Limb (tissue), 2 donors: ENCODE data around the gene L3HYPDH.
A peak's percentile ranks its signal among the peaks of the same experiment; 100 is the strongest.

Experiments used
- DNase-seq, 2 donors: peaks; one replicate each; pipeline ENCODE4 v3.0.0-alpha.2; 2016; ENCODE audit errors: extremely low spot score in 2 of 2

The L3HYPDH gene

DNA sequence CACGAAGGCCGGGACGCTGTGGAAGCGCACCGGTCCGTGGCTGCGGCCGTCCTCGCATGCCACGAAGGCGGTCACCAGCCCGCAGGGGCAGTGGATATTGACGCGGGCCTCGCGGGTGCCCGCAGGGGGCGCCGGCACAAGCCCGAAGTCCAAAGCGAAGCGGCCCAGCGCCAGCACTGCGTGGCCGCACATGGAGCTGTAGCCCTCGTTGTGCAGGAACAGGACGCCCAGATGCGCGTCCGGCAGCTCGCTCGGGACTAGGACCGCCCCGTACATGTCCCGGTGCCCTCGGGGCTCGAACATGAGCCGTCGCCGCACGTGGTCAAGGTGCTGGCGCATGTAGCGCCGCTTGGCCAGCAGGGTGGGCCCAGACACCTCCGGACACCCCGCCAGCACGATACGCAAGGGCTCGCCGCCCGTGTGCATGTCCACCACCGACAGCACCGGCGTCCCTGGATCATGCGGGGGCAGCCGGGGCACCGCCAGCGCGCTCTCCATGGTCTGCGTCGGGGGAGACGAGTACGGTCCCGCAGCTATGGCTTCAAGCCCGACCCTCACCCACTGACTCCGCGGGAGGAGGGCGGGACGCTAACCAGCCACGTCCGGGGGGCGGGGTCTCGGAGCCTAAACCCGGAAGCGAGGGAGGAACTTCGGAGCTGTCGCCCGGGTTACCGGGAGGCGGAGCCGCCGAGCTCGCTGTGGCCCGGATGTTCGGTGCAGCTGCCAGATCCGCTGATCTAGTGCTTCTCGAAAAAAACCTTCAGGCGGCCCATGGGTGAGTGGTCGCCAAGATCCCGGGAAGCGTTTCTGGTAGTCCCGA, at the start of gene L3HYPDH, which contains the start of gene JKAMP:
Gene L3HYPDH (minus strand): TSS at position 590 of the 820 bp plus-strand sequence. CDS start 92 bp downstream, at position 498.
Gene JKAMP (plus strand): TSS at position 699 of the 820 bp plus-strand sequence. CDS start 73 bp downstream, at position 772.
- DNase-seq = peak; percentile 96 to 99

- DNase-seq = no peak
Observed at GRCh38 chr14:59532419-59532818, 48.2 kb upstream of the L3HYPDH start.

DNA sequence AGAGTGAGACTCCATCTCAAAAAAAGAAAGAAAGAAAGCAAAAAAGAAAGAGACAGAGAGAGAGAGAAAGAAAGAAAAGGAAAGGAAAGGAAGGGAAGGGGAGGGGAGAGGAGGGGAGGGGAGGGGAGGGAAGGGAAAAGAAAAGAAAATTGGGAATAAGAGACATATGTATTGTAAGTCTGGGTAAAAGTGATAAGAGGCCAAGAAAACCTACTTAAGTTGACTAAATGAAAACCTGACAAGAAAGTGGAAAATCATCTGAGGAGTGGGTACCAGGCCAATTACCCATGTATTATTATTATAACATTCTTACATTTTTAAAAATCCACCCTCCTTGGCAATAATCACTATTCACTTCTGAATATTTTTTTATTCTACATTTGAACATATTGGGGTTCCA, 46.1 kb upstream of the L3HYPDH start:
- DNase-seq = no peak

GRCh38 chr14:59529189-59529588, 45.0 kb upstream of the L3HYPDH start:
- no peak for DNase-seq

DNA sequence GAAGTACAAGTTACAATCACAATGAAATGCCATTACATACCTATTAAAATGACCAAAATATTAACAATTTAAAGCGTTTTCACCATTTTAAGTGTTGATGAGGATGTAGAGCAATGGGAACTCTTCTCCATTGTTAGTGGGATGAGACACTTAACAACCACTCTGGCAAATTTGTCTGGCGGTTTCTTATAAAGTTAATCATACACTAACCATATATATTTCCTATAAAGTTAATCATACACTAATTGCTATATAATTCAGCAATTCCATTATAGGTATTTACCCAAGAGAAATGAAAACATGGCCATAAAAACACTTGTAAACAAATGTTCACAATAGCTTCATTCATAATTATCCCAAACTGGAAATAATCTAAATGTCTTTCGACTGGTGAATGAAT, 36.0 kb upstream of the L3HYPDH start:
- no peak for DNase-seq

- DNase-seq = peak in 1 of 2 donors; percentile 57
Observed at GRCh38 chr14:59511916-59512575, 27.8 kb upstream of the L3HYPDH start.

GRCh38 chr14:59510966-59511365, 26.8 kb upstream of the L3HYPDH start:
- DNase-seq = no peak

DNA sequence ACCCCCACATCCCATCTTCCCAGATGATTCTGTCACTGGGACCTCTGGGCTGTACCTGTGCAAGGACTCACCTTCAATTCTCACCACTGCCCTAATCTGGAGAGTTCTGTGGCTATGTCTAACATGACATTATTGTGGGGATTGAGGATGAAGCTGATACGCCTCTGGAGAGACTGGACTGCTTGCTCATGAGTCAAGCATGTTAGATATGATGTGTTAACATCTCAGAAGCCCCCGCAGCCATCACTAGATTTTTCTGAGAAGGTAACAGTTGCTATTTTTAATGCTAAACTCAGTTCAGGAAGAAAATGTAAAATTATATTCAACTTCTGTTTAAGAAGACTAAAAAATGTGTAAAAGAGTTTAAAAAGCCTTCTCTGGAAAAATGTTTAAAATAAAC, 25.8 kb upstream of the L3HYPDH start:
- no peak for DNase-seq

- no peak for DNase-seq
Observed at GRCh38 chr14:59509101-59509500, 24.9 kb upstream of the L3HYPDH start.

GRCh38 chr14:59507752-59508103, 23.5 kb upstream of the L3HYPDH start:
- no peak for DNase-seq

- DNase-seq = peak in 1 of 2 donors; percentile 67
Observed at GRCh38 chr14:59507063-59507751, 23.0 kb upstream of the L3HYPDH start.

- DNase-seq = no peak
Observed at GRCh38 chr14:59503256-59503655, 19.0 kb upstream of the L3HYPDH start.

DNA sequence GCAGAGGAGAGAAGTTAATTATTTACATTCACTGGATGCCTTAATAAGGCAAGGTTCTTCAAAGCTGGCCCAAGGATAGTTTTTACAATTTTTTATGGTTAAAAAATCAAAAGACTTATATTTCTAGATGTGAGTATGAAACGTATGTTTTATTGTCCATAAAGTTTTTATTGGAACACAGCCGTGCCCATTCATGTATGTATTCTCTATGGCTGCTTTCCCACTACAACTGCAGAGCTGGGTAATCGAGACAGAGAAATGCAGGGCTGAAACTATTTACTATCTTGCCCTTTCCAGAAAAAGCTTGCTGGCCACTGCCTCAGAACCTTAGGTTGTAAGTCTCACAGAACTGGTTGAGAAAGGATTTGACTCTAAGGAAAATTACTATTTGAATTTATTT, 16.5 kb upstream of the L3HYPDH start:
- no peak for DNase-seq

GRCh38 chr14:59492384-59492783, 8.2 kb upstream of the L3HYPDH start:
- DNase-seq = no peak

DNA sequence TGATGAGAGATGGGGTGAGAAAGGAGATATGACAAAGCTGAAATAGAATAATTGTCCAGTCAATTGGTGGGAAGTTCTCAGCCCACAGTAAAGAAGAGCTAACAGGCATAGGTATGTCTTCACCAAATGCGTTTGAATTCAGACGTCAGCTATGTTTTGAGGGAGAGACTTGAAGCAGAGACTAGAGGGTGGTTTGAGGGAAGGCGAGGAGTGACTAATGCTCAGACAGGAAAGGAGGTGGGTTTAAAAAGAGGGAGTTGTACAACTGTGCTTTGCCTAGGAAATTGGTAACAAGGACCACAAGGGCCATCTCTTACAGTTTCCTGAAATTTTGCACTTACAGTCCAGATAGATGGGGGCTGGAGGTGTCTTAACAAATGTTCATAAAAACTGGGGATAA, 6.5 kb upstream of the L3HYPDH start:
- no peak for DNase-seq

DNA sequence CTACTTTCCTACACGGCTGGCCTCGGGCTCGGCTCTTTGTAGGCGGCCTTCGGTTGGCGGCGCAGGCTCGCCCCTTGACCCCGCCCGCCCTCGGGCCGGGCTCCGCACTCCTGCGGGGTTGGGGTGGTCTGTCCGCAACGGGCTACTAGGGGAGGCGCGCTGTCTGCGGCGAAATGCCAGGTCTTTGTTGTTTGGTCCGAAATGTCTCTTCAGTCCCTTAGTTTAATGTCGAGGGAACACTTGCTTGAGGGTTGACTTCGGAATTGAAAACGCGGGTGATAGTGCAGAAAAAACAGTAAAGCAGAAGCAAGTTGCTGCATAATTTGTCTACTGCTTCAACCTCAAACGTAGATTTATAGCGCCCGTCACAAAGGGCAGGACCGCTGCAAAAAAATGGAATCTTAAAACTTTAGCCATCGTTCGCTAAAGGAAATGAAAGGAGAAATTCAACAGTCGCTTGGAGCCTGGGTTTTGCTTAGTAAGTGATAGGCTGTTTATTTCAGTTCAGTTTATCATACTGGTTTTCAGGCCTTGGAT, 499 bp upstream of the L3HYPDH start:
- no peak for DNase-seq

DNA sequence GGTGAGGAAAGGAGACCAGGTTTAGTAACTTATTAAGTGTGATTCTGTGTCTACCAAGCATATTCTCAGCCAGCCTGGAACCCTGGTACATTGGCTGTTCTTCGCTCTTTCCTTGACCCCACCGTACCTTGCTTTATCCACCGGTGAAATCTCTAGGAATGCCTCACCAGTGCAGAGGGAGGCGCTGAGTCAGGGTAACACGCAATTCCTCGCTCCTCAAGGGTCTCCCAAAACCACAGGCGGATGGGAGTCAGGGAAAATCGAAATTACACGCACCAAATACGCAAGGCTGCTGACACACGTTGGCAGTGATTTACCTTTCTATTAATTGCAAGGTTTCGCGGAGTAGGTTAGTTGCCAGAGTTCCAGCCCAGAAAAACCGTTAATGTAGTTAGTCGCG, 845 bp downstream of the L3HYPDH start:
- no peak for DNase-seq

GRCh38 chr14:59482541-59483331, 1.5 kb downstream of the L3HYPDH start:
- no peak for DNase-seq

- DNase-seq = no peak
Observed at GRCh38 chr14:59481871-59482540, 2.2 kb downstream of the L3HYPDH start.

GRCh38 chr14:59481407-59481806, 2.8 kb downstream of the L3HYPDH start:
- no peak for DNase-seq

- DNase-seq = no peak
Observed at GRCh38 chr14:59480166-59480565, 4.0 kb downstream of the L3HYPDH start.
